ENCODE results near the gene TMEM252. TPM values are rescaled to one million over a fixed set of nuclear protein-coding genes. Genes with fewer than 3 reads are reported as not detected.

TMEM252 gene, protein sequence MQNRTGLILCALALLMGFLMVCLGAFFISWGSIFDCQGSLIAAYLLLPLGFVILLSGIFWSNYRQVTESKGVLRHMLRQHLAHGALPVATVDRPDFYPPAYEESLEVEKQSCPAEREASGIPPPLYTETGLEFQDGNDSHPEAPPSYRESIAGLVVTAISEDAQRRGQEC
- not detected in 2 replicates for total RNA-seq

GRCh38 chr9:68540712-68541535 is at the start of gene TMEM252:
Gene TMEM252 (minus strand): TSS chr9:68540883. CDS start chr9:68540814, 69 bp downstream.

Other genes starting within 250 kb of the TMEM252 start
- gene FOXD4L3, start 238.0 kb downstream of the TMEM252 start, total RNA-seq = not detected in 2 replicates
- 0.18 and 0.86 TPM in 2 replicates for gene PGM5, start 184.3 kb downstream of the TMEM252 start, total RNA-seq
- gene PIP5K1B, start 164.4 kb upstream of the TMEM252 start, total RNA-seq = not detected in 2 replicates

All from myometrial cell (primary cell).